8988T (cell line): ENCODE measurements around the gene HLA-DRB5.
"Not testable (repeated sequence)": the region's sequence is repeated elsewhere in the genome, so short reads cannot be mapped to it uniquely, and the experiment has no call there.

ENCODE experiments used
- DNase-seq: peaks from one replicate; pipeline ENCODE4 v3.0.0; 2011

The HLA-DRB5 gene

GRCh38 chr6:32529697-32530430 is at the start of gene HLA-DRB5:
Gene HLA-DRB5 (minus strand): TSS chr6:32530287. CDS start chr6:32530224, 63 bp downstream.
- DNase-seq, result no peak

- no peak for DNase-seq
Measured at GRCh38 chr6:32578962-32579361, 48.9 kb upstream of the HLA-DRB5 start.

GRCh38 chr6:32577493-32577892 is 47.4 kb upstream of the HLA-DRB5 start:
- DNase-seq, result not testable (repeated sequence)

GRCh38 chr6:32576250-32576649 is 46.2 kb upstream of the HLA-DRB5 start:
- DNase-seq, result no peak

- no peak for DNase-seq
Measured at GRCh38 chr6:32570363-32570905, 40.3 kb upstream of the HLA-DRB5 start.

- no peak for DNase-seq
Measured at GRCh38 chr6:32568561-32568960, 38.5 kb upstream of the HLA-DRB5 start.

- DNase-seq, result no peak
Measured at GRCh38 chr6:32566957-32567356, 36.9 kb upstream of the HLA-DRB5 start.

GRCh38 chr6:32565511-32565910 is 35.4 kb upstream of the HLA-DRB5 start:
- DNase-seq, result no peak

GRCh38 chr6:32562940-32563339 is 32.9 kb upstream of the HLA-DRB5 start:
- no peak for DNase-seq

GRCh38 chr6:32559747-32560146 is 29.7 kb upstream of the HLA-DRB5 start:
- DNase-seq, result no peak

- DNase-seq, result no peak
Measured at GRCh38 chr6:32558426-32559057, 28.5 kb upstream of the HLA-DRB5 start.

- DNase-seq, result no peak
Measured at GRCh38 chr6:32554116-32554965, 24.3 kb upstream of the HLA-DRB5 start.

- DNase-seq, result no peak
Measured at GRCh38 chr6:32553037-32553742, 23.1 kb upstream of the HLA-DRB5 start.

GRCh38 chr6:32551410-32551809 is 21.3 kb upstream of the HLA-DRB5 start:
- DNase-seq, result no peak

- no peak for DNase-seq
Measured at GRCh38 chr6:32539839-32540238, 9.8 kb upstream of the HLA-DRB5 start.

- DNase-seq, result not testable (repeated sequence)
Measured at GRCh38 chr6:32530431-32530793, 325 bp upstream of the HLA-DRB5 start.

GRCh38 chr6:32522302-32523047 is 7.6 kb downstream of the HLA-DRB5 start:
- DNase-seq, result no peak

- DNase-seq, result no peak
Measured at GRCh38 chr6:32519910-32520258, 10.2 kb downstream of the HLA-DRB5 start.

- DNase-seq, result no peak
Measured at GRCh38 chr6:32519118-32519909, 10.8 kb downstream of the HLA-DRB5 start.

GRCh38 chr6:32517654-32518445 is 12.2 kb downstream of the HLA-DRB5 start:
- no peak for DNase-seq
